Fibroblast of villous mesenchyme (primary cell): ENCODE results near the gene NXT1. TPM values are rescaled to one million over a fixed set of nuclear protein-coding genes. Genes with fewer than 3 reads are reported as not detected.

ENCODE experiments used
- DNase-seq: peaks from one replicate; pipeline ENCODE4 v3.0.0-alpha.2; 2010; ENCODE audit warnings: low read depth
- H3K4me3 ChIP-seq: 2 replicates; pipeline ENCODE4 v1.5.1; 2011; ENCODE audit warnings: low read depth, mild to moderate bottlenecking, low read length
- total RNA-seq: library from RNA; depleted of rRNA; stranded (reverse); fragments of >200 nt; gene quantifications from 2 replicates; pipeline ENCODE4 v1.2.3, GENCODE V29; 2012
- TF ChIP-seq, protein P1 (sequence below): IDR thresholded peaks from 2 replicates; pipeline ENCODE4 v1.5.1; 2012; ENCODE audit warnings: low read depth, mild to moderate bottlenecking, low read length; ENCODE audit not compliant: insufficient read depth

NXT1 gene
- total RNA-seq, 1 donor: 22.9 TPM

DNA sequence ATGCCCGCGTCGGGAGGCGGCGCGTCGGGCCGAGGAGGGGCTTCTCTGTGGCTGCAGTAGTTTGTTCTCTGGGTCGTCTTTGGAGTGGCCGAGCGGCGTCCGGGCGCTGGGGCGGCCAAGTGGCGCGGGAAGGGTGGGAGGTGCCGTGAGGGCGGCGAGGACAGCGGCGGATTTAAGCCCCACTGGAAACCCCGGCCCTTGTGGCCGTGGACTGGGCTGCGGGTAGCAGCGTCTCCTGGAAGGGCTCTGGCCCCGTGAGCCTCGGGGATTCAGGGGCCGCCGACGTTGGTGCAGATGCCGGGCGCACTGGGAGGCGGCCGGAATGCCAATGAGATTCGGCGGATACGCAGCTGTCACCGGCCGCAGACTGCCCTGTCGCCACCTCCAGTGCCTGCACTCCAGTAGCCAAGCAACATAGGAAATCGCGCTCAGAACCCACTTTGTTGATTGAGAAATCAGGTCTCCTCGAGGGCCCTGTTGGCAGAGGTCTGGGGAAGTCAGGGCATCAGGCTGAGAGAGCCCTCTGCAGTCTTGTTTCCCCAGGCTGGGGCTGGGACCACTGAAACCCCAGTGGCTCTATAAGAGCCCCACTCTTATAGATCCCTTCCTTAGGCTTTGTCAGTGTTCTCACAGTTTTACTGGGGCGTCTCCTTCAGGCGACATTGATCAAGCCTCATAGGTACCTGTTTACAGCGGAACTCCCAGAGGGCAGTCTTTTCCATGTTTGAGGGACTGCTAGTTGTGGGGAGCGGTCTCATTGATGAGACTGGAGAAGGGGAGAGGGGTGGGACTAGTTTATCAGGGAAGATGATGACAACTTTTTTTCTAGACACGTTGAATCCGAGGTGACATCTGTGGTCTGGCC, 12.0 kb downstream of the NXT1 start:
- DNase-seq: peak; percentile 44
- TF ChIP-seq, protein P1, sequence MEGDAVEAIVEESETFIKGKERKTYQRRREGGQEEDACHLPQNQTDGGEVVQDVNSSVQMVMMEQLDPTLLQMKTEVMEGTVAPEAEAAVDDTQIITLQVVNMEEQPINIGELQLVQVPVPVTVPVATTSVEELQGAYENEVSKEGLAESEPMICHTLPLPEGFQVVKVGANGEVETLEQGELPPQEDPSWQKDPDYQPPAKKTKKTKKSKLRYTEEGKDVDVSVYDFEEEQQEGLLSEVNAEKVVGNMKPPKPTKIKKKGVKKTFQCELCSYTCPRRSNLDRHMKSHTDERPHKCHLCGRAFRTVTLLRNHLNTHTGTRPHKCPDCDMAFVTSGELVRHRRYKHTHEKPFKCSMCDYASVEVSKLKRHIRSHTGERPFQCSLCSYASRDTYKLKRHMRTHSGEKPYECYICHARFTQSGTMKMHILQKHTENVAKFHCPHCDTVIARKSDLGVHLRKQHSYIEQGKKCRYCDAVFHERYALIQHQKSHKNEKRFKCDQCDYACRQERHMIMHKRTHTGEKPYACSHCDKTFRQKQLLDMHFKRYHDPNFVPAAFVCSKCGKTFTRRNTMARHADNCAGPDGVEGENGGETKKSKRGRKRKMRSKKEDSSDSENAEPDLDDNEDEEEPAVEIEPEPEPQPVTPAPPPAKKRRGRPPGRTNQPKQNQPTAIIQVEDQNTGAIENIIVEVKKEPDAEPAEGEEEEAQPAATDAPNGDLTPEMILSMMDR: no peak
- peak overlapping the region; percentile 79 for H3K4me3 ChIP-seq

DNA sequence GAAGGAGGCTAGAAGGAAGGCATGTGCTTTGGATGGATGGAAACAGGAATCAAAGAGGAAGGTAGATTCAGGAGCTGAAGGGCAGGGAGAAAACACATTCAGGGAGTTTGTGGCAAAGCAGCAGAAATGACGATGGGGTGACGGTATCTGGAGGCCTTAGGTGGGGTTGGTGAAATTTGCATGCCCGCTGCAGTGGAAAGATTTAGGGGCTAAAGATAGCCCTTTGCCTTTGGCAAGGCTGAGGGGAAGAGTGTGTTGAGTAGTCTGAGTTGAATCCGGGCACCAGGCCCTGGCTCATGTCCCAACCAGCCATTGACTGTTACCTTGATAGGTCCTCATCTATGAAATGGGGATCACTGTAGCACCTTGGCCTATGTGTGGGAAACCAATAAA, 12.7 kb downstream of the NXT1 start:
- H3K4me3 ChIP-seq: peak overlapping the region; percentile 79
- DNase-seq: no peak
- TF ChIP-seq, protein P1: no peak

DNA sequence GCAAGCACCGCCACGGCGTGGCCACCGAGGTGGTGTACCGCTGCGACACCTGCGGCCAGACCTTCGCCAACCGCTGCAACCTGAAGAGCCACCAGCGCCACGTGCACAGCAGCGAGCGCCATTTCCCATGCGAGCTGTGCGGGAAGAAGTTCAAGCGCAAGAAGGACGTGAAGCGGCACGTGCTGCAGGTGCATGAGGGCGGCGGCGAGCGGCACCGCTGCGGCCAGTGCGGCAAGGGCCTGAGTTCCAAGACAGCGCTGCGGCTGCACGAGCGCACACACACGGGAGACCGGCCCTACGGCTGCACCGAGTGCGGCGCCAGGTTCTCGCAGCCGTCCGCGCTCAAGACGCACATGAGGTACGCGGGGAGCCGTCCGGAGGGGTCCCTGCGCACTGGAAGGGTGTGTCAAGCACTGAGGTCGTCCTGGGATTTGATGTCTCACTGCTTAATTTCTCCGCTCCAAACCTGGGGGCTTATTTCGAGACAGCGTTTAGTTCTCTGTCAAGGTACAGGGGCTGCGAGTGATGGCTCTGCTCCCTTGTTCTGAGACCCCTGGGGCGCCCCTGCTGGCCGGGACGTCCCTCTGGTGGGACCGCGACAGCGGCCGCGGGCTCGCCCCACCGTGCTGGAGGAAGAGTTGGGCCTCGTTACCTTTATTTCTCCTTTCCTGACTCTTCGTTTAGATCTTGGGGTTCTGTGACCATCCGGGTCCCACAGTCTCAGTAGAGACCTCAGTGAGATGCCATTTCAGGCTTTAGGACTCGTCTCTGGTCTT, 15.0 kb downstream of the NXT1 start:
- TF ChIP-seq, protein P1: peak; percentile 3
- DNase-seq: no peak
- H3K4me3 ChIP-seq: no peak overlapping the region

DNA sequence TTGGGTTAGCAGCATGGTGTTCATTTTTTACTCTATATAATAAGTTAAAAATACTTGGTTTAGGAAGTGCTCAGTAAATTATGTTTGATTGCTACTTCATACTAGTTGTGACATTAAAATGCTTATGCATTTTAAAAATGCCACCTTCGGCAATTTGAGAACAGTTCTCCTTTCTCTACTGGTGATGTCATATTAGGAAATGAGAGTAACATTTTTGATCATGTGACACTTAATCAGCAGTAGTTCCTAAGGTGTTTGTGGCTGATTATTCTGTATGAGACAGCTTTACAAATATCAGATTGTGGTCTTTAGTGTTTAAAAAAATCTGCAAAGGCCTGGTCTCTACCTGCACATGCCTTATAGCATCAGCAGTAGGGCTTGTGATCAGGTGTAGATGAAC, 15.8 kb downstream of the NXT1 start:
- DNase-seq: no peak
- TF ChIP-seq, protein P1: no peak
- H3K4me3 ChIP-seq: no peak overlapping the region

DNA sequence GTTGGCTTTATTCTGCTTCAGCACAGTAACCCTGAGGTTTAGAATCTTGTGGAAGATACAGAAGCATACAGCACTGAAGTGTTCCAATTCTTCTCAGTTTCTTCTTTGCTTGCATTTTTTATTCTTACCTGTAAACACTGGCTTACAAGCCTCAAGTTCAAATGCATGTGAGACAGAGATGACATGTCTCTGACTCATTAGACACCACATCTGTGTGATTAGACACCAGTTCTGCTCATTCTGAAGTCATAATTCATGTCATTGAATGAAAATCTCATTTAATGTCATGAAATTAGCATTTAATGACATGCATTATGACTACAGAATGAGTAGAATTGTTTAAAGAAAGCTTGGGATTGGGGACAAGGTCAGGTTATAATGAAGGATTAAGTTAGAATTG, 17.2 kb downstream of the NXT1 start:
- TF ChIP-seq, protein P1: no peak
- no peak overlapping the region for H3K4me3 ChIP-seq
- DNase-seq: no peak

DNA sequence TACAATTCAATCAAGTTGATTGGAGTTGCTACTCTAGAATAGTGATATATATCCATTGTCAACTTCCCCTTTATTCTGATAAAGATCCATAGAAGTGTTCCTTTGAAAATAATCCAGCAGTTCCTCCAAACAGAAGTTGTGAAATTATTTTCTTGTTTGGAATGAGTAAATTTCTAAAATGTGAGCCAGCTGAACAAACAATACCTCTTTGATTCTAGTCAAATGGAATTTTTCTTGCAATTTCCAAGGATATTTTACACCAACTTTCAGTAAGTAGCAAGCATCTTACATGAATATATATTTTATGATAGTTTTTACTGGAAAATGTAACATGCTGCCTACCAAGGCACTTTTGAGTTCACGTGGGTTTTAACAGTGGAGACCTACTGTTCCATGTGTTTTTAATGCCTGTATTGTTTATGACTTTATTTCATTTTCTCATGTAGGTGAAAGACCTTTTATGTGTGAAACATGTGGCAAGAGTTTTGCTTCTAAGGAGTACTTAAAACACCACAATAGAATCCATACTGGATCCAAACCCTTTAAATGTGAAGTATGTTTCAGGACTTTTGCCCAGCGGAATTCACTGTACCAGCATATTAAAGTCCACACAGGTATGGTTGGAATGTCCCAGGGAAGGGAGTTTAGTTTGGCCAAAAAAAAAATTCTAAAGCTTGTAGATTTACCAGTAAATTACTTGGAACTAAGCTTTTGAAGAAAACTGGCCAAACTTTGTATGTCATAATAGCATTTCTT, 17.9 kb downstream of the NXT1 start:
- no peak overlapping the region for H3K4me3 ChIP-seq
- TF ChIP-seq, protein P1: no peak
- DNase-seq: no peak
